OCI-LY3 (cell line): ENCODE data around the gene PDE8A.

Source experiments
- H2AFZ ChIP-seq: fragments of 200-600, 300-600 bp; shearing (Covaris generic); 2 replicates; pipeline ENCODE4 v1.6.0; 2014; ENCODE audit warnings: antibody characterized with exemption, low read depth, low read length
- H3K27ac ChIP-seq: fragments of 200-600, 300-600 bp; sonication (generic); 2 replicates; pipeline ENCODE4 v1.5.1; 2014; ENCODE audit warnings: mild to moderate bottlenecking, low read length, moderate library complexity, mixed read lengths
- H3K27me3 ChIP-seq: fragments of 200-600, 300-600 bp; sonication (generic); 2 replicates; pipeline ENCODE4 v1.6.1; 2014; ENCODE audit warnings: low read depth, low read length, mixed read lengths
- H3K36me3 ChIP-seq: fragments of 200-600, 300-600 bp; sonication (generic); replicated peaks from 2 replicates; pipeline ENCODE3; 2014; ENCODE audit warnings: low read depth, low read length, mixed read lengths
- H3K4me1 ChIP-seq: fragments of 300-600, 200-600 bp; sonication (generic); 2 replicates; pipeline ENCODE4 v1.6.1; 2014; ENCODE audit warnings: low read length, mixed read lengths
- H3K4me2 ChIP-seq: fragments of 200-600, 300-600 bp; sonication (generic); 2 replicates; pipeline ENCODE4 v1.6.1; 2014; ENCODE audit warnings: low read length, mixed read lengths
- H3K4me3 ChIP-seq: fragments of 300-600, 200-600 bp; sonication (generic); 2 replicates; pipeline ENCODE4 v1.5.1; 2014; ENCODE audit warnings: antibody characterized with exemption, mild to moderate bottlenecking, low read length, moderate library complexity
- H3K79me2 ChIP-seq: fragments of 300-600, 200-600 bp; shearing (Covaris generic); 2 replicates; pipeline ENCODE4 v1.6.1; 2014; ENCODE audit warnings: mild to moderate bottlenecking, low read length, mixed read lengths
- H3K9ac ChIP-seq: fragments of 300-600, 200-600 bp; shearing (Covaris generic); 2 replicates; pipeline ENCODE4 v1.6.0; 2014; ENCODE audit warnings: mild to moderate bottlenecking, low read length, moderate library complexity
- H3K9me3 ChIP-seq: fragments of 200-600, 300-600 bp; shearing (Covaris generic); 2 replicates; pipeline ENCODE4 v1.6.1; 2014; ENCODE audit warnings: low read length, mixed read lengths; ENCODE audit not compliant: insufficient read depth
- H4K20me1 ChIP-seq: fragments of 200-600, 300-600 bp; sonication (generic); 2 replicates; pipeline ENCODE4 v1.6.1; 2016; ENCODE audit warnings: low read length, mixed read lengths; ENCODE audit not compliant: insufficient read depth
- EZH2phosphoT487 ChIP-seq: fragments of 200-600 bp; shearing (Covaris generic); IDR thresholded peaks from 2 replicates; pipeline ENCODE4 v1.6.1; 2018; ENCODE audit warnings: antibody characterized with exemption, mixed run types, low read depth
- TF ChIP-seq, protein P1 (sequence below): fragments of 200-600, 300-600 bp; sonication (generic); IDR thresholded peaks from 2 replicates; pipeline ENCODE4 v1.5.1; 2014; ENCODE audit warnings: antibody characterized with exemption, low read length, low read depth

The PDE8A gene

GRCh38 chr15:85013785-85014184 lies 32.1 kb downstream of the PDE8A start:
- H3K4me3 ChIP-seq, result no peak overlapping the region
- no peak overlapping the region for H3K4me2 ChIP-seq
- H3K27ac ChIP-seq, result no peak overlapping the region
- H3K9me3 ChIP-seq, result no peaks in the 10 kb centered on the region
- peaks cover 13% of the 10 kb centered on the region; the same call in 1 of the 2 replicates for H4K20me1 ChIP-seq
- H2AFZ ChIP-seq, result no peak overlapping the region
- H3K79me2 ChIP-seq, result peaks cover 52% of the 10 kb centered on the region
- H3K27me3 ChIP-seq, result no peaks in the 10 kb centered on the region
- H3K9ac ChIP-seq, result no peak overlapping the region
- no peaks in the 10 kb centered on the region for H3K36me3 ChIP-seq
- peaks cover 47% of the 10 kb centered on the region for H3K4me1 ChIP-seq
- no peak for TF ChIP-seq EZH2phosphoT487
- TF ChIP-seq, protein P1, sequence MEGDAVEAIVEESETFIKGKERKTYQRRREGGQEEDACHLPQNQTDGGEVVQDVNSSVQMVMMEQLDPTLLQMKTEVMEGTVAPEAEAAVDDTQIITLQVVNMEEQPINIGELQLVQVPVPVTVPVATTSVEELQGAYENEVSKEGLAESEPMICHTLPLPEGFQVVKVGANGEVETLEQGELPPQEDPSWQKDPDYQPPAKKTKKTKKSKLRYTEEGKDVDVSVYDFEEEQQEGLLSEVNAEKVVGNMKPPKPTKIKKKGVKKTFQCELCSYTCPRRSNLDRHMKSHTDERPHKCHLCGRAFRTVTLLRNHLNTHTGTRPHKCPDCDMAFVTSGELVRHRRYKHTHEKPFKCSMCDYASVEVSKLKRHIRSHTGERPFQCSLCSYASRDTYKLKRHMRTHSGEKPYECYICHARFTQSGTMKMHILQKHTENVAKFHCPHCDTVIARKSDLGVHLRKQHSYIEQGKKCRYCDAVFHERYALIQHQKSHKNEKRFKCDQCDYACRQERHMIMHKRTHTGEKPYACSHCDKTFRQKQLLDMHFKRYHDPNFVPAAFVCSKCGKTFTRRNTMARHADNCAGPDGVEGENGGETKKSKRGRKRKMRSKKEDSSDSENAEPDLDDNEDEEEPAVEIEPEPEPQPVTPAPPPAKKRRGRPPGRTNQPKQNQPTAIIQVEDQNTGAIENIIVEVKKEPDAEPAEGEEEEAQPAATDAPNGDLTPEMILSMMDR, result no peak

GRCh38 chr15:85014932-85015331 lies 33.3 kb downstream of the PDE8A start:
- Histone ChIP-seq H3K4me1 (peaks cover 47% of the 10 kb centered on the region), H3K36me3 (no peaks in the 10 kb centered on the region), H3K27me3 (no peaks in the 10 kb centered on the region), H3K27ac (peak overlapping the region; percentile 7; the same call in 1 of the 2 replicates), H3K4me3 (peak overlapping the region; percentile 20; the same call in 1 of the 2 replicates), H3K9me3 (no peaks in the 10 kb centered on the region), H4K20me1 (peaks cover 11% of the 10 kb centered on the region; the same call in 1 of the 2 replicates), H2AFZ (no peak overlapping the region), H3K4me2 (peak overlapping the region; percentile 59), H3K9ac (no peak overlapping the region), H3K79me2 (peaks cover 49% of the 10 kb centered on the region)
- no peak for TF ChIP-seq EZH2phosphoT487
- TF ChIP-seq, protein P1, result no peak

- Histone ChIP-seq H3K9me3 (no peaks in the 10 kb centered on the region), H4K20me1 (peaks cover 4% of the 10 kb centered on the region; the same call in 1 of the 2 replicates), H3K27me3 (no peaks in the 10 kb centered on the region), H3K4me3 (no peak overlapping the region), H3K4me2 (no peak overlapping the region), H3K9ac (no peak overlapping the region), H2AFZ (no peak overlapping the region), H3K36me3 (no peaks in the 10 kb centered on the region), H3K27ac (no peak overlapping the region), H3K79me2 (peaks cover 47% of the 10 kb centered on the region), H3K4me1 (peaks cover 44% of the 10 kb centered on the region)
- TF ChIP-seq, protein P1, result no peak
- TF ChIP-seq EZH2phosphoT487, result no peak
Observed at GRCh38 chr15:85016275-85016674, 34.6 kb downstream of the PDE8A start.

DNA sequence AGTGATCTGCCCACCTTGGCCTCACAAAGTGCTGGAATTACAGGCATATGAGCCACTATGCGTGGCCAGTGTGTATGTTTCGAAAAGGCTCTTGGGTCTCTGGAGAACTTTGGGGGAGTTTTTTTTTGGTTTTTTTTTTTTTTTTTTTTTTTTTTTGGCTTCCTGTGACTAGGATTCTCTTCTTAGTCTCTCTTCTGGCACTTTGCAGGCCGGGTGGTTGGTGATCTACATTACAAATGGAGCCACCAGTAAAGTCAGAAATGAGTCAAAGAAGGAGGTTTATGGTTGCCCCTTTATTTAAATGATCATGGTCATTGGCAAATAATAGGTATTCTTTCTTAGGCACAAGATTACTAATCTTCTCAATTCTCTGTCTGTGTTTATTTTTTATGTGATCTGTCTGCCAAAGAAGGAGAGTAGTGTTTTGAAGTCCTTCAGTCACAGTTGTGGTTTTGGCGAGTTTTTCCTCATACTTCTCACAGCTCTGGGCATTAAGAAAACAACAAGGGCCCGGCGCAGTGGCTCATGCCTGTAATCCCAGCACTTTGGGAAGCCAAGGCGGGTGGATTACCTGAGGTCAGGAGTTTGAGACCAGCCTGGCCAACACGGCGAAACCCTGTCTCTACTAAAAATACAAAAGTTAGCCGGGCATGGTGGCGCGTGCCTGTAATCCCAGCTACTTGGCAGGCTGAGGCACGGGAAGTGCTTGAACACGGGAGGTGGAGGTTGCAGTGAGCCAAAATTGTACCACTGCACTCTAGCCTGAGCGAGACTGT lies 38.3 kb downstream of the PDE8A start:
- no peak overlapping the region for H3K9ac ChIP-seq
- no peaks in the 10 kb centered on the region for H3K36me3 ChIP-seq
- H3K9me3 ChIP-seq, result no peaks in the 10 kb centered on the region
- H4K20me1 ChIP-seq, result peaks cover 3% of the 10 kb centered on the region
- TF ChIP-seq, protein P1, result no peak
- no peak for TF ChIP-seq EZH2phosphoT487
- peaks cover 71% of the 10 kb centered on the region for H3K79me2 ChIP-seq
- H3K4me3 ChIP-seq, result no peak overlapping the region
- no peak overlapping the region for H2AFZ ChIP-seq
- peak overlapping the region; percentile 13 for H3K4me2 ChIP-seq
- no peaks in the 10 kb centered on the region for H3K27me3 ChIP-seq
- peaks cover 67% of the 10 kb centered on the region for H3K4me1 ChIP-seq
- peak overlapping the region; percentile 45 for H3K27ac ChIP-seq
